ENCODE results near the gene INPP5D.

Gene INPP5D

GRCh38 chr2:233244818-233245217 is 184.7 kb downstream of the INPP5D start:
- ATAC-seq, result no peak

DNA sequence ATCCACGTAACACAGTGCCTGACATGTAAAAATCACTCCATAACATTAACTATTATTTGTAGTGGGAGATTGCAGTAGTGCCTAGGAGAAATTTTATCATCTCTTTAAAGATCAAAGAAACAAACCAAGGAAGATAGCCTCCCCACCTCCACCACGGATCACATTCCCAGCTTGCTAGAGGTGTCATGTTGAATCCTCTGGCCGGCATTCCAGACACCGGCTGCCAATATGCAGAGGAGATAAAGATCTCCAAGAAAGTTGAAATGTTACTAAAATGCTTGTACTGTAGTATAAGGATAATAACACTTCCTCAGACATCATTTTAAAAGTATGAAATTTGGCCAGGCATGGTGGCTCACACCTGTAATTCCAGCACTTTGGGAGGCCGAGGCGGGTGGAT is 185.3 kb downstream of the INPP5D start:
- no peak for ATAC-seq

DNA sequence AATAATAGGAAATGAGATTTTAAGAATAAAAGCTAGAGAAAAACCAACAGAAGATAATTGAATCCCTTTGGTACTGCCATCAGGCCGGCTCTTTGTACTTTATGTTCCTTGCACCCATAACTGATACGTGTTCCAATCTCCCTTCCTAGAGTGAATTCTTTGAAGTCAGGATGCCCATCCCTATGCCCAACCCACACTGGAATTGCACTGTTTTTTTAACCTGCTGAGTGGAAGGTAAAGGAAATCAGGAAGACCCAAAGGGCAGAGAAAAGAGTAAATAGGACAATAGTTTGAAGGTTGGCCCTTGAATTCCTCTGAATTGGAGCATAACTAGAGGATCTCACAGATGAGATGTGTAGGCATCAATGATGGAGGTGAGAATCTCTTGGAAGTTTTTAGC is 187.0 kb downstream of the INPP5D start:
- no peak for ATAC-seq

GRCh38 chr2:233247744-233248143 is 187.6 kb downstream of the INPP5D start:
- peak; percentile 90 to 92 for ATAC-seq

DNA sequence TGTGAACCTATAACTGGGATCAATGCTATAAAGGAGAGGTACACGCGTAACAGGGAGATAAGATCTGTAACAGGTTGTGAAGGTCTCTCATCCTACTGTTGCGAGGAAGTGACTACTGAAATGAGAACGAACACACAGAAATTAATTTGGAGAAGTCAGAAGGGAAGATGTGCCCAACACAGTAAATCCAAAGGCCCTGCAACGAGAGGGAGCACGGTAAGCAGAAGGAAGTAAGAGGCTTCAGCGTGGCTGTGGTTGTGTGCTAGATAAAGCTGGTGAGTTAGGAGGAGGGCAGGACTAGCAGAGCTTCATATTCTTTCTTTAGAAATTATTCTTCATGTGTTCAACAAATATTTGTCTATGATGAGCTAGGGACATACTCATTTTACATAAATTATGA is 188.9 kb downstream of the INPP5D start:
- no peak for ATAC-seq

DNA sequence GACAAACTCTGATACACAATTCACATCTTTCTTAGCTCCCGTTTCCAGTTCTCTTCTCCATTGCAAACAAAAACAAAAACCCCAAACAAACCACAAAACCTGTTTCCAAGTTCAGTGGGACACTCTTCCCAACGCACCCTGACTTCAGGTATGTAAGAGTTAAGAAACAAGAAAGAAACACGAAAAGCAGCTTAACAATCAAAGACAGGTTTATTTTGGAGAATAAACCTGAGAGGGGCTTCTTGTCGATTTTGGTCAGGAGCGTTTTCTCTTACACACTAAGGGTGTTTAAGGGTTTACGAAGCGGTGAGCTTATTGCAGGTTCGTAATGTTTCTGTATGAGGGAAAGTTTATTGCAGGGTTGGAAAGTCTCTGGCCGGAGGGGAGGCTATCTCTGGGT is 190.4 kb downstream of the INPP5D start:
- ATAC-seq, result no peak

GRCh38 chr2:233250985-233251305 is 190.8 kb downstream of the INPP5D start:
- peak; percentile 0 to 1 for ATAC-seq

- peak; percentile 73 to 82 for ATAC-seq
Observed at GRCh38 chr2:233251306-233252116, 191.4 kb downstream of the INPP5D start, which contains the start of gene ATG16L1. Gene ATG16L1 (plus strand): TSS chr2:233251673. CDS start chr2:233251828, 155 bp downstream.

GRCh38 chr2:233252227-233252626 is 192.1 kb downstream of the INPP5D start:
- ATAC-seq, result no peak

- no peak for ATAC-seq
Observed at GRCh38 chr2:233255151-233255550, 195.0 kb downstream of the INPP5D start.

DNA sequence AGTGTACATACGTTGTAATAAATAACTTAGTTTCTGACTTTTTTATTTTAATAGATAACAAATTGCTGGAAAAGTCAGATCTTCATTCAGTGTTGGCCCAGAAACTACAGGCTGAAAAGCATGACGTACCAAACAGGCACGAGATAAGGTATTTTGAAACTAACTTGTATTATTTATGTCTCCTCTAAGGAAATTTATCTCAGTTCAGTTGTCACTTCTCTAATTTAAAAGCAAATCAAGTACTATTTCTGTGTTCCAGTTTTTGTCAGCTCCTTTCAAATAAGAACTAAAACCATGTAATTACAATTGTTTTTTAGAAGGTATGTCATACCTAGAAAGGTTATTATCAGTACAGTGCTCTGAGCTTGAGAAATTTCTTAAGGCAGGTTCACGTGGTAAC is 195.9 kb downstream of the INPP5D start:
- no peak for ATAC-seq

Measured in activated CD4-positive, CD25-positive, alpha-beta regulatory T cell treated with anti-CD3 and anti-CD28 coated beads, Interleukin-2, amount 50 U/mL, for 24 hours (primary cell).